Neuron (in vitro differentiated cells): ENCODE results near the gene IGLL1.
"Not testable (repeated sequence)": the region's sequence is repeated elsewhere in the genome, so short reads cannot be mapped to it uniquely, and the experiment has no call there.

Experiments
- H2AFZ ChIP-seq: one replicate; pipeline ENCODE4 v1.6.1; 2013; ENCODE audit warnings: low read depth, mild to moderate bottlenecking, inconsistent platforms, low read length, moderate library complexity
- H3K27me3 ChIP-seq: one replicate; pipeline ENCODE4 v1.6.1; 2013; ENCODE audit warnings: low read length; ENCODE audit not compliant: insufficient read depth
- H3K36me3 ChIP-seq: one replicate; pipeline ENCODE4 v1.6.1; 2013; ENCODE audit warnings: low read length; ENCODE audit not compliant: insufficient read depth
- H3K4me1 ChIP-seq: one replicate; pipeline ENCODE4 v1.6.1; 2013; ENCODE audit warnings: low read length; ENCODE audit not compliant: insufficient read depth
- H3K4me3 ChIP-seq: 2 replicates; pipeline ENCODE4 v1.5.1; 2013; ENCODE audit warnings: mild to moderate bottlenecking, low read length, moderate library complexity
- H3K9me3 ChIP-seq: one replicate; pipeline ENCODE4 v1.6.1; 2013; ENCODE audit warnings: low read length

IGLL1 gene

DNA sequence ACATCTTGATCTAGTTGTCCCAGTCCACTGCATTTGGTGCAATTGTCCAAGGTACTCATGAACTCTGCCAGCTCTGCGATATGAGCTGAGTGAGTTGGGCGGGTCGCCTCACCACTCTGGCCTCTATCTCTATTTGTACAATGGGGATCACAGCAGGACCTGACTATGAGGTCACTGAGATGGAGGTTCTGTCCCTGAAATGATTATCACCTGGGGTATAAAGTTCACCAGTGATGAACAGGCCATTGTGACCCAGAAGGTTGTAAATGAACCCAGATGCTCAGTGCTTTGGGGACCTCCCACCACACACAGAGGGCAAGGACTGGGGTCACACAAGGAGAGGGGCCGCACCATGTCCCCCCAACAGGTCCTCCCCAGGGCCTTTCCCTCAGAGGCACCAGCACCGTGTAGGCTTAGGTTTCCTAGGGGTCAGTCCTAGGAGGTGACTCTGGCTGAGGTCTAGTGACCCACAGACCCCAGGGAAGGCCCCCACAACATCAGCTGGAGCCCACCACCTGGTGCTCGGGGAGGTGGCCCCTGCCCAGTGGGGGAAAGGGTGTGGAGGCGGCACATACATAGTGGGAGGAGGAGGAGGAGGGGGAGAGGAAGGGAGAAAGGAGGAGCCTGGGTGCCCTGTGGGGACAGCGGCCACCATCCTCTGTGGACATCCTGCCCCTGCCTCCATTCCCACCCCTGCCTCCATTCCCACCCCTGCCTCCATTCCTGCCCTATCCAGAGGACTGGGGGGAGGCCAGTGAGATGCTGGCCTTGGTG lies 25.0 kb upstream of the IGLL1 start:
- no peaks in the 10 kb centered on the region for H3K4me1 ChIP-seq
- no peaks in the 10 kb centered on the region for H3K9me3 ChIP-seq
- no peaks in the 10 kb centered on the region for H3K36me3 ChIP-seq
- H2AFZ ChIP-seq, result no peak overlapping the region
- peaks cover 15% of the 10 kb centered on the region for H3K27me3 ChIP-seq
- H3K4me3 ChIP-seq, result no peak overlapping the region

DNA sequence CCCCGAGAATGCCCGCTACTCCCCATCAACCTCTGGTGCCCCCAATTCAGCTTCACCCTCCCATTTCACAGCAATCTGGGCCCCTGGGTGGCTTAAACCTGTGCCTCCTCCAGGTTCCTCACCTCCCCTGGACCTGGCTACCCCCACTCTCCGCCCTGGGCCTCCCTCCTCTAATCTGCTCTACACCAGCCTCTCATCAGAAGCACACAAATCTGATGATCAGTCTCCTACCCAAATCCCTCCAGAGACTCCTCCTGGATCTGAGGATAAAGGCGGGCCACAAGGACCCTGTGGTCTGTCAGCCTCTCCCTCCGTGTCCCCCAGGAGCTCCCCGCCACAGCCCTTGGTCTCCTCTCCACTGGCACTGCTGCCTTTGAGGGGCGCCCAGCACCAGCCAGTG lies 23.2 kb upstream of the IGLL1 start:
- H3K9me3 ChIP-seq, result no peaks in the 10 kb centered on the region
- no peaks in the 10 kb centered on the region for H3K4me1 ChIP-seq
- H3K36me3 ChIP-seq, result no peaks in the 10 kb centered on the region
- H2AFZ ChIP-seq, result no peak overlapping the region
- no peak overlapping the region for H3K4me3 ChIP-seq
- H3K27me3 ChIP-seq, result peaks cover 15% of the 10 kb centered on the region

- H3K9me3 ChIP-seq, result no peaks in the 10 kb centered on the region
- H3K27me3 ChIP-seq, result peaks cover 5% of the 10 kb centered on the region
- H3K36me3 ChIP-seq, result no peaks in the 10 kb centered on the region
- no peak overlapping the region for H2AFZ ChIP-seq
- no peaks in the 10 kb centered on the region for H3K4me1 ChIP-seq
- H3K4me3 ChIP-seq, result no peak overlapping the region
Observed at GRCh38 chr22:23598805-23599518, 18.9 kb upstream of the IGLL1 start.

DNA sequence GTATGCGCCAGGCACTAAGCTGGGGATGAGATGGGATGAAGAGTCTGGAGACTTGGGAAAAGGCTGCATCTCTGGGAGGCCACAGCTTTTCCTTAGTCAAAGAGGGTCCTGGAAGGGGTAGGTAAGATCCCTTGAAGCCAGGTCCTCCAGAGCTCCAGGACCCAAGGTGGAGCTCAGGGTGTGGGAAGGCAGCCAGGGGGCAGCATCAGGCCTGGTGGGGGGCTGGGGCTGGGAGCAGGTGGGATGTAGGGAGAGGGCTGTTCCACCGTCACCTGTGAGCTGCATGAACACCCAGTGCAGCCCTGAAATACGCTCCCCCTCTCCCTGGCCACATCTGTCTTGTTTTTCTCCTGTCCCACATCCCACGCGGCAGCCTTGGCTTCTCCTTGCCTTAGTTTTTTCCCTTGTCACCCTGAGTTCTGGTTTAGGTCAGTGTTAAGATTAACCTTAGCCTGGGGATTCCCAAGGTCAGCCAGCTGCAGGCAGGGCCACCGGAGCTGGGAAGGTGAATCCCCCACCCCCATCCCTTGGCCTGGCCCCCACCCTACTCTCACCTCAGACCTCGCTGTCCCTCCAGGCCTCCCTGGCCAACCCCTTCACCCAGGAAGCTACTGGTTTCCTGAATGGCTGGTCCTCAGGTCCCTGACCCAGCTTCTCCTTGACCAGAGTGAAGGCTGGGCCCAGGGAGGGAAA lies 17.6 kb upstream of the IGLL1 start:
- not testable (repeated sequence) for H2AFZ ChIP-seq, H3K36me3 ChIP-seq, H3K4me1 ChIP-seq, H3K4me3 ChIP-seq, H3K27me3 ChIP-seq, H3K9me3 ChIP-seq

GRCh38 chr22:23595904-23596303 lies 15.8 kb upstream of the IGLL1 start:
- H3K4me1 ChIP-seq, H2AFZ ChIP-seq, H3K9me3 ChIP-seq, H3K36me3 ChIP-seq, H3K27me3 ChIP-seq, H3K4me3 ChIP-seq: not testable (repeated sequence)

- H3K27me3 ChIP-seq, result no peaks in the 10 kb centered on the region
- H3K4me1 ChIP-seq, result no peaks in the 10 kb centered on the region
- H3K36me3 ChIP-seq, result no peaks in the 10 kb centered on the region
- no peak overlapping the region for H3K4me3 ChIP-seq
- no peak overlapping the region for H2AFZ ChIP-seq
- no peaks in the 10 kb centered on the region for H3K9me3 ChIP-seq
Observed at GRCh38 chr22:23591846-23592245, 11.8 kb upstream of the IGLL1 start.

- Histone ChIP-seq H2AFZ (no peak overlapping the region), H3K4me3 (no peak overlapping the region), H3K36me3 (no peaks in the 10 kb centered on the region), H3K27me3 (no peaks in the 10 kb centered on the region), H3K9me3 (no peaks in the 10 kb centered on the region), H3K4me1 (no peaks in the 10 kb centered on the region)
Observed at GRCh38 chr22:23591201-23591791, 11.2 kb upstream of the IGLL1 start.

GRCh38 chr22:23583836-23584235 lies 3.7 kb upstream of the IGLL1 start:
- H3K4me1 ChIP-seq, result no peaks in the 10 kb centered on the region
- H3K27me3 ChIP-seq, result peaks cover 4% of the 10 kb centered on the region
- no peaks in the 10 kb centered on the region for H3K36me3 ChIP-seq
- no peaks in the 10 kb centered on the region for H3K9me3 ChIP-seq
- no peak overlapping the region for H3K4me3 ChIP-seq
- no peak overlapping the region for H2AFZ ChIP-seq

DNA sequence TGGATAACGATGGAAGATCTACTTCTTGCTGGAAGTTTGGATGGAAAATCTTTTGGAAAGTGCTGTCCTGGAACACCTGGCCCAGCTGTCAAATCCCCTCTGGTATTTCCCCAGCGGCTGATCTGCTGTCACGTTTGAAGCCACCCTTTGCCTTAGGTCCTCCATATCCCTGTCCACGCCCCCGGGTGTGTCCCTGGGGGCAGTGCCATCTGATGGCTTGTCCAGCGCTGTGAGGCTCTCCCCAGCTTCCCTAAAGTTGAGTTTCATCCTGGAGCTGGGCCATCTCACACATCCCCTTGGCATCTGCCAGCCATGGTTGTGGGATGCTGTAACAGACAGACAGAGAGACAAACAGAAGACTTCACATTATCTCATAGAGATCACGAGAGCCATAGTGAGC lies 3.1 kb upstream of the IGLL1 start:
- Histone ChIP-seq H3K36me3 (no peaks in the 10 kb centered on the region), H3K4me1 (no peaks in the 10 kb centered on the region), H3K27me3 (peaks cover 4% of the 10 kb centered on the region), H2AFZ (no peak overlapping the region), H3K9me3 (no peaks in the 10 kb centered on the region), H3K4me3 (no peak overlapping the region)

- H3K36me3 ChIP-seq, result no peaks in the 10 kb centered on the region
- H3K9me3 ChIP-seq, result no peaks in the 10 kb centered on the region
Observed at GRCh38 chr22:23581260-23581650, 1.2 kb upstream of the IGLL1 start.

GRCh38 chr22:23580576-23581259 lies 628 bp upstream of the IGLL1 start:
- Histone ChIP-seq H2AFZ (no peak overlapping the region), H3K4me3 (no peak overlapping the region), H3K27me3 (peaks cover 4% of the 10 kb centered on the region), H3K4me1 (no peaks in the 10 kb centered on the region), H3K9me3 (no peaks in the 10 kb centered on the region), H3K36me3 (no peaks in the 10 kb centered on the region)

More at GRCh38 chr22:23581260-23581650, 1.2 kb upstream of the IGLL1 start:
- Histone ChIP-seq H3K4me3 (no peak overlapping the region), H2AFZ (no peak overlapping the region), H3K4me1 (no peaks in the 10 kb centered on the region), H3K27me3 (peaks cover 4% of the 10 kb centered on the region)

- Histone ChIP-seq H3K27me3 (peaks cover 4% of the 10 kb centered on the region), H3K4me1 (no peaks in the 10 kb centered on the region)
Observed at GRCh38 chr22:23579280-23579679, 810 bp downstream of the IGLL1 start.

More at GRCh38 chr22:23579280-23579679, 810 bp downstream of the IGLL1 start:
- Histone ChIP-seq H3K9me3 (no peaks in the 10 kb centered on the region), H3K36me3 (no peaks in the 10 kb centered on the region), H2AFZ (no peak overlapping the region), H3K4me3 (no peak overlapping the region)
